ENCODE results near the gene CYS1.

CYS1 gene

GRCh38 chr2:10123281-10123680 is 43.1 kb upstream of the CYS1 start:
- TF ChIP-seq, protein P1, sequence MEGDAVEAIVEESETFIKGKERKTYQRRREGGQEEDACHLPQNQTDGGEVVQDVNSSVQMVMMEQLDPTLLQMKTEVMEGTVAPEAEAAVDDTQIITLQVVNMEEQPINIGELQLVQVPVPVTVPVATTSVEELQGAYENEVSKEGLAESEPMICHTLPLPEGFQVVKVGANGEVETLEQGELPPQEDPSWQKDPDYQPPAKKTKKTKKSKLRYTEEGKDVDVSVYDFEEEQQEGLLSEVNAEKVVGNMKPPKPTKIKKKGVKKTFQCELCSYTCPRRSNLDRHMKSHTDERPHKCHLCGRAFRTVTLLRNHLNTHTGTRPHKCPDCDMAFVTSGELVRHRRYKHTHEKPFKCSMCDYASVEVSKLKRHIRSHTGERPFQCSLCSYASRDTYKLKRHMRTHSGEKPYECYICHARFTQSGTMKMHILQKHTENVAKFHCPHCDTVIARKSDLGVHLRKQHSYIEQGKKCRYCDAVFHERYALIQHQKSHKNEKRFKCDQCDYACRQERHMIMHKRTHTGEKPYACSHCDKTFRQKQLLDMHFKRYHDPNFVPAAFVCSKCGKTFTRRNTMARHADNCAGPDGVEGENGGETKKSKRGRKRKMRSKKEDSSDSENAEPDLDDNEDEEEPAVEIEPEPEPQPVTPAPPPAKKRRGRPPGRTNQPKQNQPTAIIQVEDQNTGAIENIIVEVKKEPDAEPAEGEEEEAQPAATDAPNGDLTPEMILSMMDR (IDR thresholded peaks at IDR 0.05; ENCODE audit: borderline replicate concordance, control extremely low read depth, extremely low read depth, insufficient read depth, missing control alignments): no peak
- no peak for DNase-seq (ENCODE audit: low spot score)
- in situ Hi-C loops (cut with MboI; ENCODE audit: low sequenced_read_pairs, unreplicated experiment): loop anchor here (10.0 kb wide), 1 partner anchor 292 kb away; no protein-coding TSS in a partner anchor

DNA sequence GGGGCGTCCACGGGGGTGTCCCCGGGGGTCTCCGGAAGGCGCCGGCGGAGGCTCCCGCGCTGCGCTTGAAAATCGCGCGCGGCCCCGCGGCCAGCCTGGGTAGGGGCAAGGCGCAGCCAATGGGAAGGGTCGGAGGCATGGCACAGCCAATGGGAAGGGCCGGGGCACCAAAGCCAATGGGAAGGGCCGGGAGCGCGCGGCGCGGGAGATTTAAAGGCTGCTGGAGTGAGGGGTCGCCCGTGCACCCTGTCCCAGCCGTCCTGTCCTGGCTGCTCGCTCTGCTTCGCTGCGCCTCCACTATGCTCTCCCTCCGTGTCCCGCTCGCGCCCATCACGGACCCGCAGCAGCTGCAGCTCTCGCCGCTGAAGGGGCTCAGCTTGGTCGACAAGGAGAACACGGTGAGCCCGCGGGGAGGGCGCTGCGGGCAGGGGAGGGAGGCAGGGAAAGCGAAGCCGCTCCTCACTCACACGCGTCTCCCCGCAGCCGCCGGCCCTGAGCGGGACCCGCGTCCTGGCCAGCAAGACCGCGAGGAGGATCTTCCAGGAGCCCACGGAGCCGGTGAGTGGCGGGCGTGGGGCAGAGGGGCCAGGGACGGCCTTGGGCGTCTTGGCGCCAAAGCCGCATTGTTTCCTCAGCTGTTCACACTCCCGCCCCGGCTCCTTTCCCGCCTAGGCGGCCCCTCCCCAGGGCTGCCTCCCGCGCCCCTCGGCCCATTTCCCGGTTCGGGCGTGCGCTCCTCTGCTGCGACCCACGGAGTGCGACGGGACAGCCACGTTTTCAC is 42.5 kb upstream of the CYS1 start, which contains the start of gene RRM2:
Gene RRM2 (plus strand): TSS at position 240 of the 781 bp plus-strand sequence. CDS start 60 bp downstream, at position 300.
- TF ChIP-seq, protein P1 (IDR thresholded peaks at IDR 0.05; ENCODE audit: borderline replicate concordance, control extremely low read depth, extremely low read depth, insufficient read depth, missing control alignments): no peak
- in situ Hi-C loops (cut with MboI; ENCODE audit: low sequenced_read_pairs, unreplicated experiment): loop anchor here (10.0 kb wide), 1 partner anchor 292 kb away; no protein-coding TSS in a partner anchor
- peak; percentile 96 for DNase-seq (ENCODE audit: low spot score)

GRCh38 chr2:10120877-10121574 is 40.8 kb upstream of the CYS1 start:
- in situ Hi-C loops (cut with MboI; ENCODE audit: low sequenced_read_pairs, unreplicated experiment): loop anchor here (10.0 kb wide), 1 partner anchor 294 kb away; no protein-coding TSS in a partner anchor
- TF ChIP-seq, protein P1 (IDR thresholded peaks at IDR 0.05; ENCODE audit: borderline replicate concordance, control extremely low read depth, extremely low read depth, insufficient read depth, missing control alignments): no peak
- DNase-seq (ENCODE audit: low spot score): no peak

GRCh38 chr2:10120158-10120876 is 40.1 kb upstream of the CYS1 start:
- DNase-seq (ENCODE audit: low spot score): peak; percentile 94
- in situ Hi-C loops (cut with MboI; ENCODE audit: low sequenced_read_pairs, unreplicated experiment): loop anchor here (10.0 kb wide), 1 partner anchor 294 kb away; no protein-coding TSS in a partner anchor
- TF ChIP-seq, protein P1 (IDR thresholded peaks at IDR 0.05; ENCODE audit: borderline replicate concordance, control extremely low read depth, extremely low read depth, insufficient read depth, missing control alignments): no peak

GRCh38 chr2:10119601-10120157 is 39.5 kb upstream of the CYS1 start:
- DNase-seq (ENCODE audit: low spot score): no peak
- TF ChIP-seq, protein P1 (IDR thresholded peaks at IDR 0.05; ENCODE audit: borderline replicate concordance, control extremely low read depth, extremely low read depth, insufficient read depth, missing control alignments): no peak
- in situ Hi-C loops (cut with MboI; ENCODE audit: low sequenced_read_pairs, unreplicated experiment): loop anchor here (10.0 kb wide), 1 partner anchor 295 kb away; no protein-coding TSS in a partner anchor

DNA sequence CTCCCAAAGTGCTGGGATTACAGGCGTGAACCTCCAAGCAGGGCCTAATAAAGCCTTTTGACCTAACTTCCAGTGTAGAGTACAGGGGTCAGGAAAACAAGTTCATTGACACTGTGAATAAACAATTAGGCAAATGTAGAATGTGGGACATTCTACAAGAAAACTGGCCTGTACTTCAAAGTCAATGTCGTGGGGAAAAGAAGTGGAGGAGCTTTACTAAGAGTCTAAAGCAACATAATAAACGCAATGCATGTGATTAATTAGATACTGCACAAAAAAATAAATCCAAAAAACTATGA is 38.8 kb upstream of the CYS1 start:
- in situ Hi-C loops (cut with MboI; ENCODE audit: low sequenced_read_pairs, unreplicated experiment): no loop called here
- DNase-seq (ENCODE audit: low spot score): no peak
- TF ChIP-seq, protein P1 (IDR thresholded peaks at IDR 0.05; ENCODE audit: borderline replicate concordance, control extremely low read depth, extremely low read depth, insufficient read depth, missing control alignments): no peak
